Loucy (cell line): Measurements from ENCODE around the gene RNF224.

Source experiments
- CTCF ChIP-seq: fragments of 200-600 bp; sonication (generic); conservative IDR thresholded peaks from 2 replicates; pipeline ENCODE4 v1.5.1; 2014; ENCODE audit warnings: mild to moderate bottlenecking, antibody characterized with exemption, low read length
- EZH2phosphoT487 ChIP-seq: fragments of 200-600 bp; IDR thresholded peaks from 2 replicates; pipeline ENCODE4 v1.6.1; 2018; ENCODE audit warnings: antibody characterized with exemption, mild to moderate bottlenecking, moderate library complexity, borderline replicate concordance

GRCh38 chr9:137265496-137266161, 38.3 kb downstream of the RNF224 start:
- TF ChIP-seq CTCF (no peak), EZH2phosphoT487 (no peak)
